ENCODE data around the gene FNIP1. TPM values are rescaled to one million over a fixed set of nuclear protein-coding genes. Genes with fewer than 3 reads are reported as not detected.

Gene FNIP1
- total and polyA plus RNA-seq, 2 of the 13 experiments (the other 11 are each of a cell fraction or from before 2014, with no cell fraction given), result 10.9 to 29.3 TPM

- TF ChIP-seq, protein P1, sequence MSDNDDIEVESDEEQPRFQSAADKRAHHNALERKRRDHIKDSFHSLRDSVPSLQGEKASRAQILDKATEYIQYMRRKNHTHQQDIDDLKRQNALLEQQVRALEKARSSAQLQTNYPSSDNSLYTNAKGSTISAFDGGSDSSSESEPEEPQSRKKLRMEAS (IDR thresholded peaks at IDR 0.05), result peak; percentile 89
- TF ChIP-seq ZMYM4 (CRISPR knock-in tag; IDR thresholded peaks at IDR 0.05), result peak; percentile 98
- TF ChIP-seq, protein P2, sequence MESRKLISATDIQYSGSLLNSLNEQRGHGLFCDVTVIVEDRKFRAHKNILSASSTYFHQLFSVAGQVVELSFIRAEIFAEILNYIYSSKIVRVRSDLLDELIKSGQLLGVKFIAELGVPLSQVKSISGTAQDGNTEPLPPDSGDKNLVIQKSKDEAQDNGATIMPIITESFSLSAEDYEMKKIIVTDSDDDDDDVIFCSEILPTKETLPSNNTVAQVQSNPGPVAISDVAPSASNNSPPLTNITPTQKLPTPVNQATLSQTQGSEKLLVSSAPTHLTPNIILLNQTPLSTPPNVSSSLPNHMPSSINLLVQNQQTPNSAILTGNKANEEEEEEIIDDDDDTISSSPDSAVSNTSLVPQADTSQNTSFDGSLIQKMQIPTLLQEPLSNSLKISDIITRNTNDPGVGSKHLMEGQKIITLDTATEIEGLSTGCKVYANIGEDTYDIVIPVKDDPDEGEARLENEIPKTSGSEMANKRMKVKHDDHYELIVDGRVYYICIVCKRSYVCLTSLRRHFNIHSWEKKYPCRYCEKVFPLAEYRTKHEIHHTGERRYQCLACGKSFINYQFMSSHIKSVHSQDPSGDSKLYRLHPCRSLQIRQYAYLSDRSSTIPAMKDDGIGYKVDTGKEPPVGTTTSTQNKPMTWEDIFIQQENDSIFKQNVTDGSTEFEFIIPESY (CRISPR knock-in tag; IDR thresholded peaks at IDR 0.05), result no peak; the same call in 1 of the 2 replicates
- no peak for TF ChIP-seq ZNF331 (CRISPR knock-in tag; IDR thresholded peaks at IDR 0.05)
- TF ChIP-seq ZNF773 (CRISPR knock-in tag; IDR thresholded peaks at IDR 0.05; ENCODE audit: borderline replicate concordance), result no peak
- TF ChIP-seq TARDBP (CRISPR knock-in tag; IDR thresholded peaks at IDR 0.05), result peak; percentile 64
- no peak for TF ChIP-seq DBP (CRISPR knock-in tag; IDR thresholded peaks at IDR 0.05; ENCODE audit: not compliant biosample characterization)
- no peak for TF ChIP-seq ZIK1 (CRISPR knock-in tag; IDR thresholded peaks at IDR 0.05; ENCODE audit: borderline replicate concordance, low read depth)
- TF ChIP-seq DNMT1 (CRISPR knock-in tag; IDR thresholded peaks at IDR 0.05), result no peak
- TF ChIP-seq ISX (CRISPR knock-in tag; conservative IDR thresholded peaks at IDR 0.05), result no peak
- TF ChIP-seq REXO4 (CRISPR knock-in tag; IDR thresholded peaks at IDR 0.05; ENCODE audit: borderline replicate concordance), result no peak
- peak; percentile 88 for TF ChIP-seq PHF8 (CRISPR knock-in tag; IDR thresholded peaks at IDR 0.05)
- TF ChIP-seq ZNF180 (CRISPR knock-in tag; IDR thresholded peaks at IDR 0.05; ENCODE audit: borderline replicate concordance, low read depth), result no peak
- no peak for TF ChIP-seq STAG1 (CRISPR knock-in tag; IDR thresholded peaks at IDR 0.05)
- TF ChIP-seq, protein P3, sequence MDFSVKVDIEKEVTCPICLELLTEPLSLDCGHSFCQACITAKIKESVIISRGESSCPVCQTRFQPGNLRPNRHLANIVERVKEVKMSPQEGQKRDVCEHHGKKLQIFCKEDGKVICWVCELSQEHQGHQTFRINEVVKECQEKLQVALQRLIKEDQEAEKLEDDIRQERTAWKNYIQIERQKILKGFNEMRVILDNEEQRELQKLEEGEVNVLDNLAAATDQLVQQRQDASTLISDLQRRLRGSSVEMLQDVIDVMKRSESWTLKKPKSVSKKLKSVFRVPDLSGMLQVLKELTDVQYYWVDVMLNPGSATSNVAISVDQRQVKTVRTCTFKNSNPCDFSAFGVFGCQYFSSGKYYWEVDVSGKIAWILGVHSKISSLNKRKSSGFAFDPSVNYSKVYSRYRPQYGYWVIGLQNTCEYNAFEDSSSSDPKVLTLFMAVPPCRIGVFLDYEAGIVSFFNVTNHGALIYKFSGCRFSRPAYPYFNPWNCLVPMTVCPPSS (IDR thresholded peaks at IDR 0.05), result no peak
- TF ChIP-seq HES4 (CRISPR knock-in tag; IDR thresholded peaks at IDR 0.05; ENCODE audit: borderline replicate concordance), result no peak; the same call in 1 of the 2 replicates
- TF ChIP-seq ATF5 (CRISPR knock-in tag; IDR thresholded peaks at IDR 0.05; ENCODE audit: low read depth), result 0 out of 2 replicates have a peak, but pooled peaks have one; percentile 12
- peak; percentile 77 for TF ChIP-seq RBM39 (IDR thresholded peaks at IDR 0.05; ENCODE audit: low read depth, low read length, poor library complexity, severe bottlenecking)
- no peak; the same call in 1 of the 2 replicates for TF ChIP-seq ZNF333 (CRISPR knock-in tag; IDR thresholded peaks at IDR 0.05; ENCODE audit: borderline replicate concordance)
- no peak for TF ChIP-seq ZNF230 (CRISPR knock-in tag; IDR thresholded peaks at IDR 0.05)
- TF ChIP-seq POLR2G (IDR thresholded peaks at IDR 0.05; ENCODE audit: low read depth, low read length), result peak; percentile 86
- no peak for TF ChIP-seq MAF1 (CRISPR knock-in tag; IDR thresholded peaks at IDR 0.05; ENCODE audit: borderline replicate concordance)
- no peak for TF ChIP-seq ZMAT5 (CRISPR knock-in tag; IDR thresholded peaks at IDR 0.05; ENCODE audit: borderline replicate concordance, low read depth)
These were observed 161.7 kb downstream of the FNIP1 start, which contains the start of gene RAPGEF6 (continued) for GRCh38 chr5:131634996-131635683.

Measured in HepG2 (cell line).